NCI-H1694 (cell line): ENCODE results near the gene TTC24.

Experiments
- DNase-seq: peaks from one replicate; lab custom pipeline; 2025; lab: John Stamatoyannopoulos, UW

TTC24 gene

DNA sequence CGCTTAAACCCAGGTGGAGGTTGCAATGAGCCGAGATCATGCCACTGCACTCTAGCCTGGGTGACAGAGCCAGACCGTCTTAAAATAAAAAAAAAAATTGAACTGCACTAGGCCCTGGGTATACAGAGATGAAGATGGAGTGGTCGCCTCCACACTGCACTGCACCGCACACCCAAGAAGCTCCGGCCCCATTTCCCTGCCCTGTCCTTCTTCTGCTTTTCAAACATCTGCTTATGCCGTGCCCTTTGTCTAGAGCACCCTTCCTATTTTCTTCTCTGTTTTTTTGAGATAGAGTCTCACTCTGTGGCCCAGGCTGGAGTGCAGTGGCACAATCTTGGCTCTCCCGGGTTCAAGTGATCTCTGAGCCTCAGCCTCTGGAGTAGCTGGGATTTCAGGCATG lies 24.6 kb upstream of the TTC24 start:
- DNase-seq, result no peak

DNA sequence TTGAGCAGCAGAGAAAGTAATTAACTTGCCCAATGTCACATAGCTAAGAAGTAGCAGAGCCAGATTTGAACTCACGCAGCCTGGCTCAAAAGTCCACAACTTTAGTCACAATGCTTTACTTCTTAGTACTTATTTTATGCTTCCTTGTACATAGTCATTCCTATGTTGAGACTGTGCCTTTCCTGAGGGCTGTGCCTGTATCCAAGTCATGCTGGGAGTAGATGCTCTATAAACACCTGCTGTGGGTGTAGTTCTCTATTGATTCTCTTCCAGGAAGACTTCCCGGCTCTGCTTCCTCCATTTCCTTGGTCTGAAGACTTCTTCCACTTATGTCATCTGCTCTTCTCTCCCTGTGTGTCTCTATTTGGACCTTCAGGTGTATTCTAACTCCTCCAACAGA lies 23.8 kb upstream of the TTC24 start:
- DNase-seq, result no peak

DNA sequence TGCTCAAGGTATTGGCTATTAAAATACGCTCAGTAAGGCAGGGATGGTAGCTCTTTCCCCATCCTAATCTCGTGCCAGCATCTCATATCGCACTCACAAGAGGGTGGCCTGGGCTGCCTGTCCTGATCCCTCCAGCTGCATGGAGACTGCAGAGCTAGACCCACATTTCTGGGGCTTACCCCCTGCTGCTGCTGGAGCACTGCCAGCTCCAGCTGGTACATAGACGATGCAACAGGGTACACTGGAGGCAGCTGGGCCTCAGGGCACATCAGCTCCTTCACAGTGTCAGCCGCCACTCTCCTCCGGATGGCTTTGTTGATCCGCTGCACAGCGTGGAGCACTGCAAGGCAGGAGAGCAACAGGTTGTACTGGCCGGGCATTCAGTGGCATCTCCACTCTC lies 23.2 kb upstream of the TTC24 start:
- DNase-seq, result no peak

DNA sequence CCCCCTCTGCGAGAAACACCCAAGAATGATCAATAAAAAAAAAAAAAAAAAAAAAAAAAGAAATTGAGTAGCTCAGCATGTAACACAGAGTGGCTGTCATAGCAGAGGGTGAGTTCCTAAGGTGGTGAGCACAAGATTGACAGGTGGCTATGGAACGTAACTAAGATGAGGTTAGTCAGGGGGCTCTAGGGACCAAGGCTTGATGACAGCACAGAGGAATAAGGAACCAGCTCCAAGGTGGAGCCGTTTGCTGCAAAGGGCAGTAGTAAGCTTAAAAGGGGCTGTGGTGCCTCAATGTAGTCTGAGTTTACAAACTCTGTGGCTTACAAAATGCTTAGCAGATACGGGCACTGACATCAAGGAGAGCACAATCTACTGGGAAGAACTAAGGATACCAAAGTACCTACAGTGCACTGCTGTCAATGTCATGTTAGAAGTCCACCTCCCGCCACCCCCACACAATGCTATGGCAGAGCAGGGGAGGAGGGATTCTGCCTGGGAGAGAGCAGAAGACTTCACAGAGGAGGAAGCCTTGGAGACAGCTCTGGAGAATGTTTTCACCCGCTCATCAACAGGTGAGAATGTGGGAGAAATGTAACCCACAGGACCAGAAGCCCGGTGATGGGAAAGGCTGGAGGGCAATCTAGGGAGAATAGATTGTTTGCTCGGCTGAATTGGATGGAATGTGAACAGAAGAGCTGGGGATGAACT lies 20.3 kb upstream of the TTC24 start:
- DNase-seq, result no peak

DNA sequence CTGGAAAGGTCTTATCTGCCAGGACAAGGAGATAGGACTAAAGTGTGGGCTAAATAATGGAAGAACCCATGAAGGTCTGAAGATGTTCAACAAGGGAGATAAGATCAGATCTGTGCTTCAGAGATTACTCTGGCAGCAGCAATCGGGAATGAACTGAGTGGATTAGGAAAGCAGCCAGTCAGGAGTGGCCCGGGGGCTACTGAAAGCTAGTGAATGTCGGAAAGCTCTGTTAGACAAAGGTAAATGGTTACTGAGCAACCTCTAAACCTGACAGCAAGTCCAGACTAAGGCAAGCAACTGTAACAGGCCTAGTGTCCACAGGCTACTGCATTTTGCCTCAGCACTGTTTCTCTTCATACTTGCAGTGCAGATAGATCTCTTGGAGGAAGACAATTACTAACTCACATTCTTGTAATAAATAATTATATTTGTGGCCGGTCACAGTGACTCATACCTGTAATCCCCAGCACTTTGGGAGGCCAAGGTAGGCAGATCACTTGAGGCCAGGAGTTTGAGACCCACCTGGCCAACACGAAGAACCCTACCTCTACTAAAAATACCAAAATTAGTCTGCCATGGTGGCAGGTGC lies 19.6 kb upstream of the TTC24 start:
- no peak for DNase-seq

- no peak for DNase-seq
These were observed 18.8 kb upstream of the TTC24 start for GRCh38 chr1:156560585-156561163.

- no peak for DNase-seq
These were observed 14.0 kb upstream of the TTC24 start for GRCh38 chr1:156565519-156565918.

- DNase-seq, result no peak
These were observed 13.1 kb upstream of the TTC24 start for GRCh38 chr1:156566436-156566835.

DNA sequence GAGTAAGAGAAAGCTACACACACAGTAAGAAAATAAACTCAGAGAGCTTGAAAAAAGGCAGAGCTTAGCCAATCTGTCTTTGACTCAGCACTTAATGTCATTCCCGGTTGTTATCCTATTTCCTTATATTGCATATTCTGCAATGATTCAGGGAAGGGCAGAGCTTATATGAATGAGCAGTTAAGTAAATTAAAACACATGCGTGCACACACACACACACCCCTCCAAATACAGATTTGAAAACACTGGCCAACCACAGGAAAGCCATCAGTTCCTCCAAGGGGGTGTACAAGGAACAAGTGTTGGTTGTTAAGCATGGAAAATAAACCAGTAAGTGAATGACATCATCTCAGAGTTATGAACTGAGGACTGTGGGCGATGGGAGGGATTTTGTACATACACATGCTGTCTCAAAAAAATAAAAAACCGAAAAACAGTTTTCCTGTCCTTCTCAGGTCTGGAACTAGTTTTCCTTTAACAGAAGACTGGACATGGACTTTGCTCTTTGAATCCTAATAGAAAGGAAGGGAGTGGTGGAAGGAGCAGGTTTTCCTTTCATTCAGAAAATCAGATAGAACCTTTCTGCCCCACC lies 8.2 kb upstream of the TTC24 start:
- no peak for DNase-seq

DNA sequence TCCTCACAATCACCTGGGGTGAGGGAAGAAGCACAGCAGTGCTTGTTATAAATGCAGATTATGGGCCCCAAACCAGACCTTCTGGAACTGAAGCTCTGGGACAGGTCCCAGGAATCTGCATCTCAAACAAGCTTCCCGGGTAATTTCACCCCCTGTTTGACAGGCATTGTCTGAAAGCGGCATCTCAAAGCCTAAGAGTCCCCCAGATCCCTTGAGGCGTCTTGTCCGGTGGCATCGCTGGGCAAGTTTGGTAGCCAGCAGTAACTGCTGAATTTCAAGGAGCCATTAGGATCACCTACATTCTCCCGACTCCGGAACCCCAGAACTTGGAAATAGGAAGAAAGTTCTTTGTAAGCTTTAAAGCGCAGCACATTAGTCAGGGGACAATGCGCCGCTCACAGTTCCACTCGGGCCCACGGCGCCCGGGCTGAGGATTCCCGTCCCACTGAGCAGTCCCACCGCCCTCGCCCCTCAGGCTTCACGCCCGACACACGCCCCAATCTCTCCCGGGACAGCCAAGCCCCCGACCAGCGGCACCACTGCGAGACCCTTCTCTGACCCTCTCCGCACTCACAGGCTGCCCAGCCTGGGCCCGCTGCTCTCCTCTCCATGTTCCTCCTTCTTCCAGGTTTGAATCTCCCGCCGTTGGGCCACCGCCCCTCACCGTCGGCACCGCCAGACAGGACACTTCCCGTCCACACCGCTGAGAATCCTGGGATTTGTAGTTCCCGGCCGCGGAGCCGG lies 7.4 kb upstream of the TTC24 start, which contains the start of gene IQGAP3:
IQGAP3 (minus strand) TSS at position 647 of the 744 bp plus-strand sequence; CDS start at position 611, 36 bp downstream.
- DNase-seq, result peak; percentile 88

DNA sequence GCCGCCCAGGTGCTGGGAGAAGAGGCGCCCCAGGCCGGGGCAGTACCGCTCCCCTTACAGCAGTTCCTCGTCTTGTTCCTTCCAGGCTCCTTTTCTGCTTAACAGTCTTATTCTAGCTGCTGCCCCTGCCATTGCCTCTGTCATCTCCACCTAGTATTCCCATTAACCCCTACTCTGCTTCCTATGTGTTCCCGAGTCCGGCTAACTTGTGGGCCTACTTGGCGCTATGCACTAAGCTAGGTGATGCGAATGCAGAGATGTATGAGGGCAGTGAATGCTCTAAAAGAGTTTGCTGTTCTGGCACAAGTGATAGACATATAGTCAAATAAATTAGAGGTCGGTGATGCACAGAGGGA lies 6.9 kb upstream of the TTC24 start:
- no peak for DNase-seq

- DNase-seq, result no peak
These were observed 5.4 kb upstream of the TTC24 start for GRCh38 chr1:156574039-156574633.

DNA sequence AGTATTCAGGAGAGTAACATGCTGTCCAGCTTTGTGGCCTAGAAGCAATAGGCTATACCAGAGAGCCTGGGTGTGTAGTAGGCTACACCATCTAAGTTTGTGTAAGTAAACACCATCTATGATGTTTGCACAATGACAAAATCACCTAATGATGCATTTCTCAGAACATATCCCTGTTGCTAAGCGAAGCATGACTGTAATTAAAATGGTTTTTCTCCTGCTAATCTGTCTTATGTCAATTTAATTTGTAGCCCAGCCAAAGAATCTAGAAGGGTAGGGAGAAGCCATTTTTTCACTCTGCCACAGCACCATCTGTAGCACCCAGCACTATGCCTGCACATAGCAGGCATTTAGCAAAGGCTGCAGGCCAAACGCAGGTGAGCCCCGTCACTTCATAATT lies 2.0 kb upstream of the TTC24 start:
- no peak for DNase-seq

- DNase-seq, result no peak
These were observed 1.5 kb upstream of the TTC24 start for GRCh38 chr1:156578055-156578454.

- no peak for DNase-seq
These were observed 2.3 kb downstream of the TTC24 start for GRCh38 chr1:156581661-156582387.

DNA sequence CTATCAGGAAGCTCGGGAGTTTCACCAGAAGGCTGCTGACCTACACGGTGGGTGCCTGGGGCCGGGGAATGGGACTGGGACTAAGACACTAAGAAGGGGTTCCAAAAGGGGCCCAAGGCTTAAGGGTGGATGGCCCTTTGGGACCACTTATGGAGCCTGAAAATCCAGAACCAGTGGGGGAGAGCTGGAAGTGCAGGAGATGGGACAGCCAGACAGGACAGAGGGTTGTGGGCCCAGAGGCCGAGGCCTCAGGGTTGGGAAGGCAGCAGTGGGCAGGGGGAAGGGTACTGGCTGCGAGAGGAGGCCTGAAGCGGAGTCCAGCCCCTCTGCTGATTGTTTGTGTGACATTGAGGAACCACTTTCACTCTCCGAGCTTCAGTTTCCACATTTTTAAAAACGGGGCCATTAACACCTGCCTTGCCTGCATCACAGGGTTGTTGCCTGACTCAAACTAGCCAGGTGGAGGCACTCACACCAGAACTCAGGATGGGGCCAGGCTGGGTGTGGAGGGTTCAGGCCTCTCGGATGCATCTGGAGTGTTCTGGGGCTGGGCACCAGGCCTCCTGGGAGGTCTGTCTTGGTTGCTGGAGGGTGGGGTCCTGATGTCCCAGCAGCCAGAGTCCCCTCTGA lies 3.0 kb downstream of the TTC24 start:
- DNase-seq, result no peak

GRCh38 chr1:156583821-156584622 lies 4.5 kb downstream of the TTC24 start:
- peak; percentile 73 for DNase-seq

- DNase-seq, result no peak
These were observed 5.3 kb downstream of the TTC24 start for GRCh38 chr1:156584813-156585212.

DNA sequence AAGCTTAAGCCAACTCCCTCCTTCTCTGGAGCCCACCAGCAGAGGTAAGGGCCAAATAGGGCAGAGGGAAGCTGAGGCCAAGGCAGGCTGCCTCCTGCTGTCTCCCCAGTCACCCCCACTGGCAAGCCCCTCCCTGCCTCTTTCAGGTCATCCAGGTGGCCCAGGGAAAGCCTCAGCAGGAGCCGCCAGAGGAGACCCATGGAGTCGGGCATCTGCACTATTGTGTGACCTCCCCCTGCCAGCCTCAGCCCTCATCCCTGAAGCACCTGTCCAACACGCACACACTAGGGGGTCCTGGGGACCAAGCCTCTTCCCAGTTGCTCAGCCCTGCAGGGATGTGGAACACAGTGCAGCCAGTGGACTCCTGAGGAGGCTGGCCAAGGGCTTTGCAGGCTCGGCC lies 6.8 kb downstream of the TTC24 start:
- no peak for DNase-seq

DNA sequence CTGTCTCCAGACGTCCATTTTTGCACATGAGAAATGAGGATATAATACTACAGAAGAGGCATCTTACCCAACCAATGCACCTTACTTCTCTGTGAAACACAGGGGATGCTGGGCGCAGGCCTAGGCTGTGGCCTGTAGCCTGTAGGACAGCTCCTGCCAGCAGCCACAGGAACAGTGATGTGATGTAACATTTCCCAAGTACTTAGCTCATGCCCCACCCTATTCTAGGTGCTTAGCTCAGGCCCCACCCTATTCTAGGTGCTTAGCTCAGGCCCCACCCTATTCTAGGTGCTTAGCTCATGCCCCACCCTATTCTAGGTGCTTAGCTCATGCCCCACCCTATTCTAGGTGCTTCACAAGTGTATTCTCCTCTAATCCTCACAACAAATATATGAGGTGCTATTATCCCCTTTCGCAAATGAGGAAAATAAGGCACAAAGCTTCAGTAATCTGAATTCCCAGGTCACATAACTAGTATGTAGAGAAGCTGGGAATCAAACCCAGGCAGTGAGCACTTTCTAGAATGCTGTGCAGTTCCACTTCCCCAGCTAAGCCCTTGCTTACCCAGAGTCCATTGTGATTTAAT lies 7.5 kb downstream of the TTC24 start:
- no peak for DNase-seq
